SK-N-SH (cell line): Measurements from ENCODE around the gene CDH4.

Source experiments
- EP300 ChIP-seq, 2 experiments: IDR thresholded peaks; 2 replicates each; pipeline versions ENCODE4 v1.4.0 to v1.6.1; 2012; ENCODE audit warnings: borderline replicate concordance in 1 of 2, low read depth in 1 of 2, low read length in 1 of 2
- EZH2phosphoT487 ChIP-seq: fragments of 200-600 bp; sonication (generic); IDR thresholded peaks from 2 replicates; pipeline ENCODE4 v1.6.1; 2017; ENCODE audit warnings: low read depth, mixed run types, mild to moderate bottlenecking, antibody characterized with exemption, moderate library complexity, borderline replicate concordance
- FOXM1 ChIP-seq: IDR thresholded peaks from 2 replicates; pipeline ENCODE4 v1.4.0; 2012; ENCODE audit warnings: low read depth, mild to moderate bottlenecking
- POLR2AphosphoS5 ChIP-seq: IDR thresholded peaks from 2 replicates; pipeline ENCODE4 v1.6.1; 2012; ENCODE audit warnings: low read depth, low read length
- RAD21 ChIP-seq: IDR thresholded peaks from 2 replicates; pipeline ENCODE4 v1.6.1; 2012; ENCODE audit warnings: mild to moderate bottlenecking, low read length
- SIN3A ChIP-seq: IDR thresholded peaks from 2 replicates; pipeline ENCODE4 v1.6.1; 2012; ENCODE audit warnings: low read depth, mild to moderate bottlenecking, low read length, moderate library complexity, borderline replicate concordance
- YY1 ChIP-seq: IDR thresholded peaks from 2 replicates; pipeline ENCODE4 v1.4.0; 2012; ENCODE audit warnings: low read depth, mild to moderate bottlenecking
- TF ChIP-seq, protein P1 (sequence below): fragments of 200-600 bp; sonication (generic); IDR thresholded peaks from 2 replicates; pipeline ENCODE4 v1.6.1; 2017; ENCODE audit warnings: antibody characterized with exemption, mild to moderate bottlenecking, moderate library complexity
- TF ChIP-seq, protein P2 (sequence below): IDR thresholded peaks from 2 replicates; pipeline ENCODE4 v1.4.0; 2012; ENCODE audit warnings: low read depth, borderline replicate concordance

DNA sequence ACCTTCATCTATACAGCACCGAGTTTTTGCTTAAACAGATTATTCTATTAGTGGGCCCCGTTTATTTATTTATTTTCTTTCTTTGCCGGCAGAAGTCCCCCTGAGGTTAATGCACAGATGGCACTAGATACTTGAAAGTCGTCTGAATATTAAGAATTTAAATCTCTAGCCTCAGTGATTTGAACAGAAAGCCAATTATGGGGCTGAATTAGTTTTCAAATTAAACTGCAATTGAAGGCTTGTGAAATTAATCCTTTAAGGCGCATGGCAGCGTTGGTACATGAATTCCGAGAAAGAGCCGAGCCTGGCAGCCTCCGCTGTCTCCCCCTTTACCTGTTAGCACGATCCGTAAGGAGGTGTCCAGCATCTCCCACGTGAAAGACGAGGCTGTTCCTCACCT lies 610.8 kb downstream of the CDH4 start:
- TF ChIP-seq, protein P1, sequence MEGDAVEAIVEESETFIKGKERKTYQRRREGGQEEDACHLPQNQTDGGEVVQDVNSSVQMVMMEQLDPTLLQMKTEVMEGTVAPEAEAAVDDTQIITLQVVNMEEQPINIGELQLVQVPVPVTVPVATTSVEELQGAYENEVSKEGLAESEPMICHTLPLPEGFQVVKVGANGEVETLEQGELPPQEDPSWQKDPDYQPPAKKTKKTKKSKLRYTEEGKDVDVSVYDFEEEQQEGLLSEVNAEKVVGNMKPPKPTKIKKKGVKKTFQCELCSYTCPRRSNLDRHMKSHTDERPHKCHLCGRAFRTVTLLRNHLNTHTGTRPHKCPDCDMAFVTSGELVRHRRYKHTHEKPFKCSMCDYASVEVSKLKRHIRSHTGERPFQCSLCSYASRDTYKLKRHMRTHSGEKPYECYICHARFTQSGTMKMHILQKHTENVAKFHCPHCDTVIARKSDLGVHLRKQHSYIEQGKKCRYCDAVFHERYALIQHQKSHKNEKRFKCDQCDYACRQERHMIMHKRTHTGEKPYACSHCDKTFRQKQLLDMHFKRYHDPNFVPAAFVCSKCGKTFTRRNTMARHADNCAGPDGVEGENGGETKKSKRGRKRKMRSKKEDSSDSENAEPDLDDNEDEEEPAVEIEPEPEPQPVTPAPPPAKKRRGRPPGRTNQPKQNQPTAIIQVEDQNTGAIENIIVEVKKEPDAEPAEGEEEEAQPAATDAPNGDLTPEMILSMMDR = no peak
- TF ChIP-seq YY1 (no peak), POLR2AphosphoS5 (no peak), EP300 (IDR thresholded peaks at IDR 0.05; ENCODE audit: borderline replicate concordance in 1 of 2, low read depth in 1 of 2, low read length in 1 of 2) (no peak), EZH2phosphoT487 (no peak), SIN3A (no peak), FOXM1 (no peak), RAD21 (no peak)
- TF ChIP-seq, protein P2, sequence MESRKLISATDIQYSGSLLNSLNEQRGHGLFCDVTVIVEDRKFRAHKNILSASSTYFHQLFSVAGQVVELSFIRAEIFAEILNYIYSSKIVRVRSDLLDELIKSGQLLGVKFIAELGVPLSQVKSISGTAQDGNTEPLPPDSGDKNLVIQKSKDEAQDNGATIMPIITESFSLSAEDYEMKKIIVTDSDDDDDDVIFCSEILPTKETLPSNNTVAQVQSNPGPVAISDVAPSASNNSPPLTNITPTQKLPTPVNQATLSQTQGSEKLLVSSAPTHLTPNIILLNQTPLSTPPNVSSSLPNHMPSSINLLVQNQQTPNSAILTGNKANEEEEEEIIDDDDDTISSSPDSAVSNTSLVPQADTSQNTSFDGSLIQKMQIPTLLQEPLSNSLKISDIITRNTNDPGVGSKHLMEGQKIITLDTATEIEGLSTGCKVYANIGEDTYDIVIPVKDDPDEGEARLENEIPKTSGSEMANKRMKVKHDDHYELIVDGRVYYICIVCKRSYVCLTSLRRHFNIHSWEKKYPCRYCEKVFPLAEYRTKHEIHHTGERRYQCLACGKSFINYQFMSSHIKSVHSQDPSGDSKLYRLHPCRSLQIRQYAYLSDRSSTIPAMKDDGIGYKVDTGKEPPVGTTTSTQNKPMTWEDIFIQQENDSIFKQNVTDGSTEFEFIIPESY = no peak
